Activated T-cell treated with anti-CD3 and anti-CD28 coated beads, Interleukin-2, amount 50 U/mL, for 48 hours (primary cell): ENCODE measurements around the gene GPAT2.
"Not testable (repeated sequence)": the region's sequence is repeated elsewhere in the genome, so short reads cannot be mapped to it uniquely, and the experiment has no call there.

Experiments used
- DNase-seq, 2 experiments: peaks; one replicate each; pipeline ENCODE4 v3.0.0-alpha.2; 2020

The GPAT2 gene

DNA sequence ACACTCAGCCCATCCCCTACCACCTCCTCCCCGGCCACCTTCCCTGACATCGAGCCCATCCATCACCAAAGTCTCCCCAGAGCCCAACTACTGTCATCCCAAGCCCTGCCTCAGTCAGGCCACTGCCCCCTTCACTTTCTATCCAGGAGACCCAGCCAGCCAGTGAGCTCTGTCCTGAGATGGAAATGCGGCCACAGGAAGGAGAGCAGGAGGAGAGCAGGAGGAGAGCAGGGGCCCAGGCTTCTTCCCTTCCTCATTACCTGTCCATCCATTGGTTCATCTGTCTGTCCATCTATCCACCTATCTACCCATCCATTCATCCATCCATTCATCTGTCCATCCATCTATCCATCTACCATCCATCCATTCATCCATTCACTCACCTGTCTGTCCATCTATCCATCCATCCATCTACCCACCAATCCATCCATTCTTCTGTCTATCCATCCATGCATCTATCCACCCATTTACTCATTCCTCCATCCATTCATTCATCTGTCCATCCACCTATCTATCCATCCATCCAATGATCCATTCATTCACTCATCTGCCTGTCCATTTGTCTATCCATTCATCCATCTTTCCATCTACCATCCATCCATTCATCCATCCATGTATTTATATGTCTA lies 29.4 kb upstream of the GPAT2 start:
- DNase-seq, result not testable (repeated sequence)

DNA sequence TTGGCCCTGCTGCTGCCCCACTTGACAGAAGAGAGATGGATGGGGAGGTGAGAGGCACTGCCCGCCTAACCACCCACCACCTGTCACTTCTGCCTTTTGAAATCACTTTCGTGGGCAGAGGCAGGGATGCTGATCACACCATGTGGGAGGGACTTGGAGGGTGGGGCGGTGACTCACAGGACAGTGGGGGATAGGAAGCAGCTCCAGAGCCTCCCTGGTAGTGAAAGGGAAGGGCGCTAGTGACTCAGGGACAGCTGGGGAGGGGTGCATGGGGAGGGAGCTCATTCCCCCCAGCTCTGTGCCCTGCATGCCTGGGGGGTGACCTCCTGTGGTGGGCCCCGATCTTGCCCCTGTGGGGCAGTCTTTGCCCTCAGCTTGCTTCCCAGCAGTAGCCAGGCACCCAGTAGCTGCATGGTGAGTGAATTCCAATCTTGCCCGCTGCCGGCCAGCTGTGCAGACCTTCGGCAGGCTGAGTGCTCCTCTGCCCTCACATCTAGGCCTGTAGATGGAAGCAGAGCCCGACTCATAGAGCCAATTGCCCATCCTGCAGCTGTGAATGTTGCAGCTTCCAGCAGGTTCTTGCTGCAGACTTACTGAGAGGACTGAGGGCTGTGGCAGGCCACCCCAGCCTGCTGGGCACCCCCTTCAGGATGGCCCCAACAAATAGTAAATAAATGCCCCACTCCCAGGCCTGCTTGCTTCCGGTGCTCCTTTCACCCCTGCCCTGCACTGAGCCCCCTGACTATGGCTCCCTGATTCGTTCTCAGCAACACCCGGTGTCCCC lies 28.6 kb upstream of the GPAT2 start:
- peak; percentile 28 to 57 for DNase-seq

DNA sequence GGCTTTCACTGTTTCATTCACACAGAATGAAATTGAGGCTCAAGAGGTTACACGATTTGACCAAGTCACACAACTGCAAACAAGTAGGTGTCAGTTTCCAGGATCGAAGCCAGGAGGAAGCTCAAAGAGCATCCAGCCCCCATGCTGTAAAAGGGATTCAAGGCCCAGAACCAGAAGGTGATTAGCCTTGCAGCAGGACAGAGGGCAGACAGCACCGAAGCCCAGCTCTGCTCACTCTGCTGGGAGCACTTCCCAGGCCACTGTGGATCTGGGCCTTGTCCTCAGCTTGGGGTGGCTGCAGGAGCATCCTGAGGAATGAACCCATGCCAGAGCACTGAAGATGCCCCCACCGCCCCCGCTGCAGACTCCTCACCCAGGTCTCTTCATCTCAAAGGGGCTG lies 27.8 kb upstream of the GPAT2 start:
- DNase-seq, result peak in 1 of 2 experiments; percentile 14

DNA sequence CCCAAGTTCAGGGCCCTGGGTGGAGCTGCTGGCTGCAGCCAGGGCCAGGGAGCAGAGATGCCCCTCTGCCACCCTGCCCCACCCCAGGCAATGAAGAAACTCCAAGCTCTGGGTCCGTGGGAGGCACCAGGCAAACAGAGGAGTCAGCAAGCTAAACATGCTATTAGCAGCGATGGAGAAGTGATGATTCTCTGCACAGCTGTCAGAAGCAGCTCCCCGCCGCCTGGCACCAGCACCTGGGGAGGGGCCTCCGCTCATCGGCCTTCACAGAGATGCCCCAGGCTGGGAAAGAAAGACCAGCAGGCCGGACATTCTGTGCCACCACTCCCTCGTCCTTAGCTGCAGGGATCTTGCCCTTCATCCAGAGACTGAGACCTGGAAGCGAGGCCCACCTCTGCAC lies 27.2 kb upstream of the GPAT2 start:
- DNase-seq, result peak in 1 of 2 experiments; percentile 11

DNA sequence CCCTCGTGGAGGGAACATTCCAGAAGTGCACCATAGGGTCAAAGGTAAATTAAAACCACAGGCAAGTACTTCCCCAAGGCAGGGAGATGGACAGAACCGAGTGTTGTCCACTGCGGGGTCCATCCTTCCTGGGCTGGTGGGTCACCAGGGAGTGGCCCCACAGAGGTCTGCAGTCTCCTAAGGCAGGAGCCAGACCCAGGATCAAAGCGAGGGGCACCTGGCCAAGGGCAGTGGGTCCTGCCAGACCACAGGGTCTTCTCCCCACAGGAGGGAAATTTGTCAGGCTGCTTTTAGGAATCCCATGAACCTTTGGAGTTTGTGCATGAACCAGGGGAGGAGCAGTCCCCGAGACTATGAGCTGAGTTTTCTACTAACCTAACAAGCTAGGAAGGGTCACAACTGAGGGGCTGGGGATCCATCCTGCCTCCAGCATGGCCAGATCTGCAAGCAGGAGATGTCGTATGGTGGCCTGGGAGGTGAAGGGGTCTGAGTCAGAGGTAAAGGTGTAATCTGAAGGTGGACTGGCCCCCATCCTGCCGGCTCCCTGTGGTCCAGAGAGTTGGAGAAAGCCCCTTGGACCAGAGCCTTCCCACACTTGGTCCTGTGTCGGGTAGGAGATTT lies 26.6 kb upstream of the GPAT2 start:
- peak in 1 of 2 experiments; percentile 12 for DNase-seq

DNA sequence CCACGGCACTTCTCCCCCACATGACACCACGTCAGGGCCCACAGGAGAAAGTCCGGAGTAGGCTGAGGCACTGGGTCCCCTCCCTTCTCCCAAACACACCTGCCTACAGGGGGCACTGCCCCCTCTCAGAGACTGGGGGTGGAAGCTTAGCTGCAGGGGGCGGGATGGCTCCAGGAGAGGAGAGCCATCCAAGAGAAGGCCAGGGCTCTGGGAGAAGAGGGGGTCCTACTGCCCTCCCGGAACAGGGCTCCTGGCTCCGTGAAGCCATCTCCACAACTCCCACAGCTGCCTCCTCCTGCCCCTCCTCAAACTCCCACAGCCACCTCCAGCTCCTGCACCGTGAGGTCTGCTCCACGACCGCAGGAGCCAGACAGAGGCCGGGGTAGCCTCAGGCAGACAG lies 25.6 kb upstream of the GPAT2 start:
- peak in 1 of 2 experiments; percentile 16 for DNase-seq

DNA sequence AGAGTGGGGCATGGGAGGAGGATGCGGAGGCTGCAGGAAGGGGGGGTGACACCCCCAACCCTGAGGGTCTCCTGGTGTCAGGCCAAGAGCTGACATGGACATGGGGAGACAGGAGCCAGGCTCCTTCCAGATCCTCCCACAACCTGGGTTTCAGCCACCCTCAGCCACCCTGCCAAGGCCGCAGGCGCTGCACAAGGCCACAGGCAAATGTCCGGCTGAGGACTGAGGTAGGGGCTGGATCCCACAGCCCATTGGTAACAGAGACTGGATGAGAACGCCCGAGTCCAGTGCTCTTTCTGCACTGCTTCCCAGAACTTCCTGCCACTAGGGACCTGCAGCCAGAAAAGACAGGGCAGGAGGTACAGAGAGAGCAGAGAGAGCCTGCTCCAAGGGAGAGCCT lies 24.7 kb upstream of the GPAT2 start:
- DNase-seq, result not testable (repeated sequence)

DNA sequence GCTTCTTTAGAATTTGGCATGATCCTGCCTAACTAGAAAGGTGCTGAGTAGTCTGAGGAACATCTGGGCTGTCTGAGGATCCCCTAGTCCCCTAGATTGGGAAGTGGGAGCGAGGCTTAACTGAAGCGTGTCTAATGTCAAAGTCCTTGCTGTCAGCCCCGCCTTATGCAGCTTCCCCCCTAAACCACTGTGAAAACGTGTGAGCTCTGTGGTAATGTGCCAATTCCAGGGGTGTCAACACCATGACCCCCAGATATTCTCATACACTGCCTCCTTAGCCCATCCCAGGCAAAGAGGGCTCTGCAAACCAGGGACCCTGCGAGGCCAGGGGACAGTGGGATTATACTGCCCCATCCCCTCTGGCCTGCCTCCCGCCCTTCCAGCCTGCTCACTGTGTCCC lies 21.1 kb upstream of the GPAT2 start:
- not testable (repeated sequence) for DNase-seq

DNA sequence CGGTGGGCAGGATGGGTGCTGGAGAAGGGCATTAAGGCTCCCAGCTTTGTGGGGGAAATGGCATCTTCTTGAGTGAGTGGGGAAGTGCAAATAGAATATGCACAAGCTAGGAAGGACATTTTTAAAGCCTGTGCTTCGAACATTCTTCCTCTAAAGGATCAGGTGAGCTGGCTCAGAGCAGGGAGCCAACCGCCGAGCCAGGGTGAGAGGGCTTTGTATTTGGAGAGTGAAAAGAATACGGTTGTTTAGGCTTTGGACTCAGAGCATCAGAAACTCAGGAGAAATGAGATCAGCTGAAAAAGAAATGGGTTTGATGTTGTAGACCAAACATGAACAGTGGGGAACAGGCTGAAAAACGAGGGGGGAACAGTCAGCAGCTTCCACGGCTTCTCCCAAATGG lies 19.8 kb upstream of the GPAT2 start:
- DNase-seq, result not testable (repeated sequence)

DNA sequence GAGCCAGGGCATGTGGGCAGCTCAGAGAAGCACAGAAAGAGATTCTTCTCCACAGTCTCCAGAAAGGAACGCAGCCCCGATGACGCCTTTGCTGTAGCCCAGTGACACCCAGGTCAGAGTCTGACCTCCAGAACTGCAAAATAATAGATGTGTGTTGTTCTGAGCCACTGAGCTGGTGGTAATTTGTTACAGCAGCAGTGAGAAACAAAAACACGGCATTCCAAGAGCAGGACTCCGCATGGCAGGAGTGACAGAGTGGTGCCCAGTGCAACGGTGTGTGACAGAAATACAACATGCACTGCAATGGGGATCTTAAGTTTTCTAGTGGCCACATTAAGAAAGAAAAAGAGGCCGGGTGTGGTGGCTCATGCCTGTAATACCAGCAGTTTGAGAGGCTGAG lies 18.7 kb upstream of the GPAT2 start:
- not testable (repeated sequence) for DNase-seq

DNA sequence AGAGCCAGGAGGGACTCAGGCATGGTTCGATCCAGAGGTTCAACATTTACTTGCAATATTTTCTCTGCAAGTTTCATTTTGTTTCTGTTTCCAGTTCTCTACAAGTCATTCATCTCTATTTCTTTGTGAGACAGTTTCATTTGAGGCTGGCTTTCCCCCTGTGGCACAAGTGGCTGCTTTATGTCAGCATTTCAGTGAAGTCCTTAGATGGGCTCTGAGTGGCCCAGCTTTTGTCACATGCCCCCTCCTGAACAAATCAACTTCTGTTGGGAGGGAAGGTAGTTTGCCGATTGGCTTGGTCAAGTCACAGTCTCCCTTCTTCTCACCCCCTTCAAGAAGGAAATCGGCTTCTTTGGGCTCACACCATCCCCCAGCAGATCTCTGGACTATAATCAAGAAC lies 17.9 kb upstream of the GPAT2 start:
- not testable (repeated sequence) for DNase-seq

DNA sequence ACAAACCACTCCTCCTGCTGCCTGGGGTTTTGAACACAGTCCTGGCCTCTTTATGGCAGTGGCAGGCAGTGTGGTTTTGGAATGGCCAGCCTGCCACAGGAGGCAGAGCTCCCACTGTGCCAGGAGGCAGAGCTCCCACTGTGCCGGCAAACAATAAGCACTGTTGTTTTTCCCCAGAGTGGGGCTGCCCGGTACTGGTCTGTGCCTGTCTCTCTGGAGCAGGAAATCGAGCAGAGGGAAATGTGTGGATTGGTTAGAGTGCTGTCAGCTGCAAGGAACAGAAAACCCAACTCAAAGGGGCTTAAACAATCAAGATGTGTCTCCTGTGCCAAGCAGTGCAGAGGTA lies 15.2 kb upstream of the GPAT2 start:
- not testable (repeated sequence) for DNase-seq

DNA sequence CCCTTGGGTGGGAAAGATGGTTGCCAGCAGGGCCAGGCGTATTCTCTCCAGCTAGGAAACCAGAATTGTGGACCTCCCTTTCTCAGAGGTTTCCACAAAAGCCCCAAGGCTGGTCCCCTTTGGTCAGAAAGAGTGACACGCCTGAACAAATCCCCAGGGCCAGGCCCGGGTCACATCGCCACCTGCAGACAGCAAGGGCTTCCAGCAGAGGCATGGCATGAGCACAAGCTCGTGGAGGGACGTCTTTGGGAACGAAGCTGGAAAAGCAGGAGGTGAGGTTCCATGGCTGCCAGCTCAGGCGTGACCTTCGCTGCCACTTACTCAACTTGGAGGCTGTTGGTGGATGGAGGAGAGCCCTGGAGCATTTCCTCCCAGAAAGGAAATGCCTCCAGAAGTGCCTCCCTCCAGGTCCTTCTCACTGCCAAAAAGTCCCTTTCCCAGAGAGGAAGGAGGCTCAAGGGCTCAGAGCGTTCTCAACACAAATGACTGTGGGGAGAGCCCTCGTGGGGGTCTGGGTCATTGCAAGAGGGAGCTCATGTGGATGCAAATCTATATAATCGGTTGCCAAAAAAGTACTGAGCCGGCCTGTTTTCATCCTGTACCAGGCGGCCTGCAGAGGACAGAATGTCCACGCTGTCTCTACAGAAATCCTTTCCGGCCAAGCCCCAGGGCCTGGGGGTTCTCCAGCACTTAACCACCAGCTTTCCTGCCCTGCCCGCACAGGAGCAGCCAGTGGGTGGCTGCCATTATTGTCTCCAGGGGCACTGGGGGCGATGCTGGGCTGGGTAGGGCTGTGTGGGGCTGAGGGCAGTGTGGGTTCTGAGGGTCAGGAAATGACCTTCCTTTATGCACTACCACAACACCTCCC lies 14.6 kb upstream of the GPAT2 start:
- DNase-seq, result not testable (repeated sequence)

DNA sequence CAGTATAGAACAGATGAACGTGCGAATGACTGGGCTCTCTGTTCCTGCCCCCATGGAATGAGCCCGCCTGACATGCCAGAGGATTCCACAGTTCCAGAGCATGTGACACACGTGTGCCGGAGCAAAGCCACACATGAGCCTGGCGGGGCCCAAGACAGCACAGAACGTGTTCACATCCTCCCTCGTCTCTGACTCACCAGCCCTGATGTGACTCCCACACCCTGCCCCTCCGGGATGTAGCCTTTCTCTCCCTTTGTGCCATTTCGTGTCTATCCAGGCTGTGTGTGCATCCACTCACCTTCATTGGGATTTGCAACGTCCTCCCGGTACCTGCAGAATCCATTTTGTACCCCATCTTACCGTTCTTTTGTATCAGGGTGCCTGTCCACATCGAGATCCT lies 838 bp upstream of the GPAT2 start:
- not testable (repeated sequence) for DNase-seq

DNA sequence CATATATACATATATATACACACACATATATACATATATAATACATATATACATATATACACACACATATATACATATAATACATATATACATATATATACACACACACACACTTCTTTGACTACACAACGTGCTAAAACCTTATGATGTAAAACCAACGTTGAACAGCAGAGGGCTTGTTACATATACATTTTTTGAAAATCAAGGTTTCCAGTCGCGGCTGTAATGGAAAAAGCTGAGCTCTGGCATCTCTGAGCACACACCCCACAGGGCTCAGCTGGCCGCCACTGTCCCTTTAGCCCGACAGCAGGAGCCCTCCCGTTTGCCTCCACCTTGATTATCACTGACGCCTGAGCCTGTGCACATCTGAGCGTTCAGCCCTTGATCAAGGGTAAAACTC lies 719 bp downstream of the GPAT2 start:
- not testable (repeated sequence) for DNase-seq

DNA sequence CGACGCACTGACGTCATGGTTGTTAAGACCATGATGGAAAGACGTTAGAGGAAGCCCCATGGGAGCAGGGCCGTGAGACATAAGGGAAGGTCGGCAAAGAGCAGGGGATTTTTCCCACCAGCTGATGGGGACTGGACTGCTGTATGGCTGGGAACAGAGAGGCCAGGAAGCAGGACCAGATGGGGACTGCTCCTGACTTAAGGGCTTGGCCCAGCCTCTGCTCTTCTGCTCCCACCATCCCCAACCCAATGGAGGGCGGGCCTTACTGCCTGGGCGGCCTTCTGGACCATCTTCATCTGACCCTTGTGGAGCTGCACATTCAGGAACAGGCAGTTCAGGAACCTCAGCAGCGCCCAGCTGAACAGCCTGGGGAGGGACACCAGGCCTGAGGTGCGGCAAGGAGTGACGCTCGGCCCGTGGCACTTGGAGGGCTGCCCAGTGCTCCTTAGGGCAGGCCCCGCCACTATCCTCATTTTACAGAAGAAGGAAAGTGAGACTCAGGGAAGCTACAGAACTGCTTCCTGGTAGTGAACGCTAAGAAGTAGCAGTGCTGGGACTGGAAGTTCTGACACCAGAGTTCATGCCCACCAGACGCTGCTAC lies 6.9 kb downstream of the GPAT2 start:
- DNase-seq, result not testable (repeated sequence)

DNA sequence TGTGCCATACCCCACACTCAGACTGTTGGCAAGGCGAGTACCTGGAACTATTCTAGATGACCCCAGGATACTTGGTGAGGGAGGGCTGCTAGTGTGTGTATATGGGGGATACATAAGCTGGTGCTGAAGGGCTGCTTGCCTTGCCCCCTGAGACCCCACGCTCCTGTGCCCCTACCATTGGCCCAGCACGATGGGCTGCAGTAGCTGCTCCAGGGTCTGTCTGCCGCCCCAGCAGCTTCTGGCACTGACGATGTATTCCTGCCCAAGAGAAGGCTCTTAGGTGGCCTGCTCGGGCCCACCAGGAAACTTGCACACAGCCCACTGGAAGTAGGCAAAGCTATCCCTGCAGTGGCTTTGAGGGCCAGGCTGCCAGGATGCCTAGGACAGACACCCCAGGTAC lies 9.0 kb downstream of the GPAT2 start:
- not testable (repeated sequence) for DNase-seq

DNA sequence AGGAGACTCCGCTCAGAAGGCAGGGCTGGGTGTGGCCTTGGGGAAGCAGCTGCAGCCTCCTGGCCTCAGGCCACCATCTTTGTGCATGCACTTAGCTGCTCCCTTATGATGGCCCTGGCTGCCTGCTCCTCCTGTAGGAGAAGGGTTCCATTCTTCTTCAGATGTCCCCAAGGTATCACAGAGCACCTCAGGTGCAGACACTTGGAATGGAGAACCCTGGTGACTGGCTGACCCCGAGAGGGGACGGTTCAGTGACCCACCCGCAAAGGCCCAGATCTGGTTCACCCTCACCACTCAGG lies 9.6 kb downstream of the GPAT2 start:
- no peak for DNase-seq

DNA sequence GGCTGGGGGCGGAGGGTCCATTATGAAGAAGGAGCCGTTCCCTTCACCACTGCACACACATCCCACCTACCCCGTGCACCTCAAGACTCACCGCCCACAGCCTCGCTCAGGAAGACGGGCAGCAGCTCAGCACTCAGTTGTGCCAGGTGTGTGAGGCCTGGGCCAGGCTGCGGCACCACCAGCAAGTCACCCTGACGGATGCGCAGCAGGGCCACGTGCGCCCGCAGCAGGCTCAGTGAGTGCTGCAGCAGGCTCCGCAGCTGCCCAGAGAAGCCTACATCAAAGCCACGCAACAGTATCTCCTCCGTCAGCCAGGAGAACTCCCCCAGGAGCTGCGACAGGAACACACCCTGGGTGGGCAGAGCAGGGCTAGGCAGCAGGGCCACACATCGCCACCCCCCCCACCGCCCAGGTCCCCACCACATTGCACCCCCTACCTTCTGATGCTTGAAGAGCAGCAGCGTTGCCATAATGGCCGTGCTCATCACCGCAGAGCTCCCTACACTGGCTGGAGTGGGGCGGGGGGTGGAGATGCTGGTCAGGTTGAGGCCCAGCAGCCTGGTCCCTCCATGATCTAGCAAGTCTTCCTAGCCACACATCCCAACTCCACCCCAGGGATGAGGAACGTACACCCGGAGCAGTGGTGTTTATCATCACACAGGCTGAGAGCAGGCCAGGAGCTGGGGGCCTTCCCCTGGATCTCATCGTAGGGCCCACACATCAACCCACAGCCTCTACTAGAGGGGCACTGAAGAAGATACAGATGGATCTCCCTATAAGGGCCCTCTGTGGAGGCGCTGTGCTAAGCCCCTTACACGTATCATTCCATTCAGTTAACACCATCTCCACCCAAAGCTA lies 10.2 kb downstream of the GPAT2 start:
- peak in 1 of 2 experiments; percentile 14 for DNase-seq

DNA sequence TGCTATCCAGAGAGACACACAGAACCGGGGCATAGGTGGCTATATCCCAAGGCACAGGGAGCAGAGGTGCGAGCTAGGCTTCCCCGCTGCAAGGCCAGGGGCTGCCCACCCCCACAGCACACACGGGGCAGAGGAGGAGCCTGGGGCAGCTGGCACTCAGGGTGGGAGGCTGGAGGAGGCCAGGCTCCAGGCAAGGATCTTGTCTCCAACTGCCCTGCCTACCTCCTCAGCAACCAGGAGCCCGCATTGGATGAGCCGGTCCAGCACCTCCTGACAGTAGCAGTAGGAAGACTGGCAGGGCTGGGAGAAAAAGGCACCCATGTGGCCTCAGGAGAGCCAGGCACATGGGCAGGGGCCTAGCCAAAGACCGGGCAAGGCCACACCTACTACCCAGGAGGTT lies 11.0 kb downstream of the GPAT2 start:
- DNase-seq, result not testable (repeated sequence)

DNA sequence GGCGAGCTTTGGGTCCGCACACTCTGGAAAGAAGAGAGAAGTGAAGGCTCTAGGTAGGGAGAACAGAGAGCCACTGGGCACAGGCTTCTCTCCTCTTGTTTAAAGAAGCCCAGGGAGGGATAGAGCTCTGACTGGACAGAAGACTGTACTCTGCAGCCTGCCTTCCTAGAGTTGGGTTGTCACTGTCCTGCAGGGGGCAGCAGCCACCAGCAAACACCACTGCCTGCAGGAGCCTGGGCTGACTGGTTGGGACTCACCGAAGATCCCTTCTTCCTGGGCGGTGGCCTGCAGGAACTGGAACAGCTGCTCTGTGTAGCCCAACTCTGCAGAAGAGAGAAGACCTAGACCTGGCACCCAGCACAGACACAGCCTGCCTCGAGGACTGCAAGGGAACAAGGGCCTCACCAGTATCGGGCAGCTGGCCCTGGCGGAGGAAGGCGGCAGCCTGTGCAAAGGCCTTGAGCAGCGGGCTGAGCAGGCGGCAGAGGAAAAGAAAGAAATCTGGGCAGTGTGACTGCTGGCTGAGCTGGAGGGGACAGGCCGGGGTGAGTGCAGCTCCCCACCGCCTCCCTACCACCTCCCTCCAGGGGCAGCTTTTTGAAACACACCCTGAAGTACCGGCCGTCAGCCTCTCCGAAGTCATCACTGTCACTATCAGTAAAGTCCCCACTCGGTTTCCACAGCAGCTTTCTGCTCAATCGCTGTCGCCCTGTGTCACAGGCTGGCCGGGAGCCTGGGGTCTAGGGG lies 11.8 kb downstream of the GPAT2 start:
- DNase-seq, result peak; percentile 84 to 87
